DMS53 (cell line): Measurements from ENCODE around the gene MPDZ.

Experiments used
- DNase-seq: peaks from one replicate; lab custom pipeline; 2025; lab: John Stamatoyannopoulos, UW

MPDZ gene

DNA sequence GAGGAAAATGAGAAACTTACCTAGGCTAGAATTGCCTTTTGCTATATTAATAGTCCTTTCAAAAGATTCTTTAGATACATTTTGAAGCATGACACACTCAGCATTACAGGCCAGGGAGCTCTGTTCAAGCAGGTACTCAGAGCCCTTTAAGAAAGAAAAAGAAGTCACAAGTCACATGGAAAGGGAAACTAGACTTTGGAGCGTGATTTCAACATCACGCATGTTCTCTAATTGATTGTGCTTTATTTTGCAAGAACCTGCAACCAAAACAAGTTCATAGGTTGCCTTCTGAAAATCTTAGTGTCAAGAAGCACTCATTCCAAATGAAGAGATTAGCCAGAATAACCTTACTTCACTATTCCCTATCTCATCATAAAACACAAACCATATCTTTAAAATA, 103.8 kb downstream of the MPDZ start:
- DNase-seq: no peak

- no peak for DNase-seq
Measured at GRCh38 chr9:13174906-13175639, 104.4 kb downstream of the MPDZ start.

DNA sequence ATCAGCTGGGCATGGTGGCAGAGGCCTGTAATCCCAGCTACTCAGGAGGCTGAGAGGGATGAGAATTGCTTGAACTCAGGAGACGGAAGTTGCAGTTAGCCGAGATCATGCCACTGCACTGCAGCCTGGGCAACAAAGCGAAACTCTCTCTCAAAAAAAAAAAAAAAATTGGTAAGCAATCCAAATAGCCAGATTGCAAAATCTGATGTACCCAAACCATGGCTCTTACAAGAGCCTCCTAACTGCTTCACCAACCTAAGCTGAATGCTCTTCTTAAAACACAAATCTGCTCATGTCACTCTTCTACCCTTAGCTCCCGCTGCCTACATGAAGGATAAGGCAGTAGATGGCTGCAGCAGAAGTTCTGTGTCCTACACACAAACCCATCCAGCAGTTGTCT, 105.9 kb downstream of the MPDZ start:
- DNase-seq: no peak

DNA sequence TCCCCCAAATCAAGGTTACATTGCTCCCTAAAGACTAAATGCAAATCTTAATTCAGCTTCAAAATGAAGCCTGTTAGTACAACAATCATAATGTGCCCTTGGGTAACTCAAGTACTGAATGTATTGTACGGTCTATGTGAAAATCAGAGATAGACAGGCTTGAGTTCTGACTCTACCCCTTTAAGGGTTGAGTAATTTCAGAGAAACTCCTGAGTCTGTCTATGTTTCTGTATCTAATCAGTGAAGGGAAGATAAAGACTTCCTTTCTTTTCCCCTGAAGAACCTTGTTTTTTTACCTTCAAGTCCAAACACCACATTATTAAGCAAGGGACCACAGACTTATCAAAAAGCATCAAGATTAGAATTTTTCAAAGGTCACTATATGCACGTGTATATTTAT, 108.2 kb downstream of the MPDZ start:
- DNase-seq: no peak

- peak; percentile 18 for DNase-seq
Measured at GRCh38 chr9:13166996-13167395, 112.5 kb downstream of the MPDZ start.

DNA sequence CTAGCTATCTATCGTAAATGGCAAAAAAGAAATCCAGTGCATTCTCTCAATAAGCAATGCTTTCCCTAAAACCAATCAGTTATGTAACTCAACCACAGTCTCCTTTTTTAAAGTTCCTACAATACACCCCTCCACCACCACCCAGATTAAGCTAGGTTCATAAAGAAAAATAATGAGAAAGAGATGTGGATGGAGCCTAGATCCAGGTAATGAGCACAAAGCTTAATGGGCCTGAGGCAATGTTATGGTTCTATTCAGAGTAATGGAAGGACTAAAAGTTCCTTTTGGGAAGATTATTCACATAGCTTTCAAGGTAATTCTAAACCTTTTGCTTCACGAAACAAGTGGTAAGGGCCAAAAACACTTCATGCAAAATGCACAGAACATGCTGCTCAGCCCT, 113.5 kb downstream of the MPDZ start:
- DNase-seq: no peak

- DNase-seq: no peak
Measured at GRCh38 chr9:13165236-13165945, 114.1 kb downstream of the MPDZ start.

DNA sequence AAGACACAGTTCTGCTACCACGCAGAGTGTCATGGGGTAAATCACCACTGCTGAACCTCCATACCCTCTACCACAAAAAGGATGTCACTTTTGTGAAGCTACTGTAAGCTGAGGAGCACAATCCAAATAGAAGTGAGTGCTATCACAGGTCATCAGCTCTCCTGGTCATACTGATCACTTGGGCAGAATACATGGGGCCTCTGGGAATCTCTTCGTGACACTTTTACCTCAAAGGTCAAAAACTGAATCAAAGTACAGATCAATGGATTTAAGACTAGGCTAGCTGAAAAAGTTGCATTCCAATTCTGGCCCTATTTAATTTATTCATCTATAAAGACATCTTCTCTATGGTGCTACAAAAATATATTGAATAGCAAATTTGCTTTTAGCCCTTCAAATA, 115.5 kb downstream of the MPDZ start:
- no peak for DNase-seq

DNA sequence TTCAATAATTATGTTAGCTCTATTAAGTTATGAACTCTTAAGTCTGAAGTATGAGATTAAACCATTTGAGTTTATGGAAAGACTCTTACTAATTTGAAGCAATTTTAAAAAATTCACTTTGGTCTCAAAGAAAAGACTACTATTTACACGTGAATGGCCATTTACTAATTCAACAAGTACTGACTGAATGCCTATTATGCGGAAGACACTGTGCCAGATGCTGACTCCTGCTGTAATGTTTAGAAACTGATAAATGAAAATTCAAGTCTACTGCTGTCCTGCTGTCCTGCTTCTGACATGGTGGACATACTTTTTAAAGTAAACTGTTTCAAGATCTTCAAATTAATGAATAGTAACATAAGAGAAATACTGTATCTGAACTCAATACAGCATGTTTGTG, 116.2 kb downstream of the MPDZ start:
- DNase-seq: no peak

GRCh38 chr9:13160051-13160450, 119.4 kb downstream of the MPDZ start:
- DNase-seq: no peak

- no peak for DNase-seq
Measured at GRCh38 chr9:13158986-13159385, 120.5 kb downstream of the MPDZ start.

DNA sequence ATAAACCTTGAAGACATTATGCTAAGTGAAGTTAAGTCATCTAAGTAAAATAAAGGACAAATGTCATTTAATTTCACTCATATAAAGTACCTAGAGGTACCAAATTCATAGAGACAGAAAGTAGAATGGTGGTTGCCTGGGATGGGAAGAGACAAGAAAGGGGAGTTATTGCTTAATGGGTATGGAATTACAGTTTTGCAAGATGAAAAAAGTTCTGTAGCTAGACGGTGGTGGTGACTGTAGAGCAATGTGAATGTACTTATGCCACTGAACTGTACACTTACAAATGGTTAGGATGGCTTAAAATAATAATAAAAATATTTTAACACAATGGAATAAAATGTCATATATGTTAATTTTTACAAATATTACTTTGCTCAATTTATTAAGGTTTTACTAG, 128.0 kb downstream of the MPDZ start:
- no peak for DNase-seq

DNA sequence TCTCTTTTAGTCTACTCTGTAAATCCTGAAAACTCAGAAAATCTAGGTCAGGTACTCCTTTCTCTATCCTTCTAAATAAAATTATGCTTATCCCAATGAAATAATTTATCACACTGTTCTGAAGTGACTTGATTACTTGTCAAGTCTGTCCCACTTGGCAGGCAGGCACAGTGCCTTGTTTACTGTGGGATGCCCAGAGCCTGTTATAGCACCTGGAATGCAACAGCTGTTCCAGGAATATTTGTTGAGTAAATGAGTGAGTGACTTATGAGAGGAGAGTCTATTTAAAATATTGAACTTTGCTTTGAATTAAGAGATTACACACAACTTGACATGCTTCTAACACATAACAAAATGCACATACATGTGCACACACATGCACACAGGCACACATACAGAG, 130.0 kb downstream of the MPDZ start:
- peak; percentile 0 for DNase-seq

DNA sequence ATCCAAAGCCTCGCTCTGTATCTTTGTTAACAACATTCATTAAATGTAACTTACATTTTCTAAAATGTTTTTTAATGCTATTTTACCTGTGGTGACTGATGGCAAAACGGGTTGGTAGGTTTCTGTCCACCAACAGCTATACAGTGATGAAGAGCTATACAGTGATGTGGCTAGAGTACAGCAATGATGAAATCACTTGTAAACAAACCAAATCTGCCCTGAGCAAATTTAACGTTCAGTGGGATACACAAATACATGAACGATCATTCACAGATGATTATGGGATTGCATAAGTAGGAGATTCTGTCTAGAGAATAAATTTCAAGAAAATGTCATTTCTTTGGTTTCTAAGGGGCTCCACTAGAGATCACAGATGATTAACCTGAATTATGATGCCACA, 132.7 kb downstream of the MPDZ start:
- no peak for DNase-seq

GRCh38 chr9:13145340-13145739, 134.2 kb downstream of the MPDZ start:
- no peak for DNase-seq

DNA sequence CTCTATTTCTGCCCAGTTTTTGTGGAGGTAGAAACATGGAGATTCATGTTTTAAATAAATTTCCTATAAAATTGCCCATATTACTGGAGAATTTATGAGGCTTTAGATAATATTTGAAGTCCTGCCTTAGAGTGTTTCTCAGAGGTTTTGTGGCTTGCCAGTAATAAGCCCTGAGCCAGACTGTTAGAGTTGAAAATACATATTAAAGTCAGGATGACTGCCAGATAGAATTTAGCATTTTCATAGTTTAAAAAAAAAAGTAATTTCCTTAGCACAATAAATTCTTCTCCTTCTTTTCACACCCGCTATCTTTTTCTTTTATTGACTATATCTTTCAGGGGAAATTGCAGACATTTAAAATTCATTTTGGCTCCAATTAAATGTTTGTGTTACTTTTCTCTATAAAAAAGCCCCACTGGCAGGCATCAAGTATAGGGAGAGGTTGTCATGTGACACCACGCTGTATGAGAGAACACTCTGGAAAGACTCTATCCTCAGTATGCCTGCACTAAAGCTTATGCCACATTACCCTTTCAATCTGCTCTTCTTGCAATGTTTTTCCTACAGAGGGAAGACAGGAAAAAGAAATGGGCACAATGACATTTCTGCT, 135.2 kb downstream of the MPDZ start:
- DNase-seq: no peak

DNA sequence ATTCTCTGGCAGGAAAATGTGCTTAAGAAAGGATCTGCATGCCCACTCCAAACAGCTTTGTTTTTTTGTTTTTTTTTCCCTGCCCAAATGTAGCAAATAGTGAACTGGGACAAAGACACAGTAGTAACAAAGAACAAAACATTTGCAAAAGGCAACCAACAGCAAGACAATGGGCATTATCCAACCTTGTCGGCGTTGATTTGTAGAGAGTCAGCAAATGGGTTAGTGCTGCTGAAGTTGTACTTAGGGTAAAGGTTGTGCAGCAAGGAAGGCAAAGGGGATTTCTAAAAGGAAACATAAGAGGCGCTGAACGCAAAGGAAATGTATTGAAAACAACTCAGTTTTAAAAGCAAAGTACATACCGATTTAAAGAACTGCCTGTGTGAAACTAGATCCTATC, 136.2 kb downstream of the MPDZ start:
- no peak for DNase-seq

- no peak for DNase-seq
Measured at GRCh38 chr9:13142776-13143175, 136.7 kb downstream of the MPDZ start.

DNA sequence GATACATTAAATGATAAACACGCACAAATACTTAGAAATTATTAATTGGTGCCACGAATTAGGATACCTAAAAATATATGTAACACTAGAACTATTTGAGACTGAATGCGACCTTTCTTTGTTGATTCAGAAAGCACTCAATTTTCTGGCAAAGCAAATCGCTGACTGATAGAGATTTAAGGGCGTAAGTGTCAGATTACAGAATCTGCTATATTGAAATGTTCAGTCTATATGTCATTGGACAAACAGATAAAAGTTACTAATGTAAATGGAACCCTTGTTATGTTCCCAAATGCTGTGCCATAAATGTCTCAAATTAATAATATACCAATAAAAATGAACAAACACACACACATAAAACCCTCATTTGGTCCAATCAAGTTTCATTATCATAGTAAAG, 137.9 kb downstream of the MPDZ start:
- no peak for DNase-seq

DNA sequence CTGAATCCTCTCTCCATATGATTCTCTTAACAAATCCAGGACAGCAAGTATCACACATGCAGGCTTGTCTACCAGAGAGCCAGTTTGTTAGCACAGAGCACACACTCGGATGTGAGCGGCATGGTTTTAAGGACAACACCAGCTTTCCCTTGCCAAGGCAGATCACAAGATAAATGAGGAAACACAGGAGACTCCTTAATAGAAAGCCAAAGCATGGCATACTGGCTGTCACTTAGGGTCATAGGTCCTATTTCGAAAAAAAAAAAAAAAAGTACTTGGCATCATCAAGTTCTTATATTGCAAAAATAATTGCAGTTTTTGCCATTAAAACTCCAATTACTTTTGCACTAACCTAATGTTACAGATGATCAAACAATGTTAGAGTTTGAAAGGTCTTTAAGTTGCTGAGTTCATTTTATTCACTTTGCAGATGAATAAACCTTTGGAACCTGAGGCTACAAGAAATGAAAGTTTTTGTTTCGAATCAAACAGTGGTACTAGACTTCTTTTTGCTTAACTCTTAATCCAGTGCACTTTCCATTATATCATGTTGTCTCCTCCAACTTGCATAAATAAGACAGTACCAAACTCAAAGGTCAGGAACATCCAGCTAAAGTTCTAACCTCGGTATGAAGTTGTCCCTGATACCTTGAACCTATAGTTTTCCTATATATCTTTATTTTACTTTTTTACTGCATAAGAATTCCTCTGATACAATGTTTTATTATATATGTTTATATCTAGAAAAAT, 138.5 kb downstream of the MPDZ start:
- DNase-seq: no peak

DNA sequence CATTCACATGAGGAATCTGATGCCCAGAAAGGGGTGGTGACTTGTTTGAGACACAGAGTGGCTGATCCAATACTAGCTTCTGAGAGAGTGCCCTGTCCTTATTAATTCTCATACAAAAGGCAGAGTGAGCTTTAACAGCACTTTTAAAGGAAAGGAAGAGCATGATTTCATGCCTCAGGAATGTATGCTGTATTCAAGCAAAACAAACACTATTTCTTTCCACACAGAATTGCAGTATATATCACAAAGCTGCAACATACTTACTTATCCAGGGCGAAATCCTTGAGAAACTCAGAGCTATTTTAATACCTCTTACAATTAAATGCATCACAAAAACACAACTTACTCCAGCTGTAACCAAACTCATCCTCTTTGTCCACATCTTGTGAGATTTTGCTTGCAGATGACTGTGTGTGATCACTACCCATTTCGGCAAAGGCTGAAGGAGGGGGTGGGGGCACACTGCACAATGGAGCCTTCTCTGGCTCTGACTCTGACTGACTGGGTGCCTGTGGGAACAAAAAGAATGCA, 139.8 kb downstream of the MPDZ start:
- DNase-seq: peak; percentile 0

GRCh38 chr9:13137426-13137825, 142.1 kb downstream of the MPDZ start:
- DNase-seq: no peak
